GM12878 (cell line): Measurements from ENCODE around the gene KATNA1. TPM values are rescaled to one million over a fixed set of nuclear protein-coding genes. Genes with fewer than 3 reads are reported as not detected.

Source experiments
- ATAC-seq: fragments of 200-7000 bp; cut with Tn5 transposase; 3 replicates; pipeline ENCODE4 v1.9.1; 2020; ENCODE audit warnings: mild to moderate bottlenecking, moderate library complexity
- BruUV-seq: library from RNA; stranded (reverse); fragments of 400-500 nt; replicated peaks from 2 replicates; lab custom pipeline; 2021; lab: Mats Ljungman, UMichigan
- CTCF ChIA-PET: fragments of 300-600 bp; sonication (Branson Sonifier 250); formaldehyde crosslinking; extraction: SDS; loops from one replicate; lab custom pipeline; 2021; ENCODE audit warnings: inconsistent platforms; lab: Yijun Ruan, JAX
- POLR2A ChIA-PET: fragments of 350-600 bp; formaldehyde crosslinking; extraction: SDS; loops from one replicate; lab custom pipeline; 2021; ENCODE audit warnings: inconsistent platforms; lab: Charles Lee
- RAD21 ChIA-PET: fragments of 300-600 bp; sonication (Branson Sonifier 250); formaldehyde crosslinking; loops from one replicate; lab custom pipeline; 2023; ENCODE audit warnings: antibody characterized with exemption; ENCODE audit not compliant: unreplicated experiment; lab: Charles Lee
- SMC1A ChIA-PET: fragments of 300-600 bp; sonication (Branson Sonifier 250); formaldehyde crosslinking; loops from one replicate; lab custom pipeline; 2023; ENCODE audit not compliant: unreplicated experiment, uncharacterized antibody; lab: Charles Lee
- DNase-seq: peaks from one replicate; pipeline ENCODE4 v3.0.0-alpha.2; 2011; ENCODE audit warnings: low read depth, low spot score
- FAIRE-seq: peaks from 3 replicates; lab custom pipeline; 2011; peaks lifted over from hg19 to GRCh38; lab: Jason Lieb, UNC
- H2AFZ ChIP-seq: 2 replicates; pipeline ENCODE4 v1.6.0; 2011; ENCODE audit warnings: low read depth, low read length, control low read depth; ENCODE audit not compliant: control insufficient read depth
- H3K27ac ChIP-seq: 2 replicates; pipeline ENCODE4 v1.5.1; 2011; ENCODE audit warnings: control low read depth; ENCODE audit not compliant: control insufficient read depth, insufficient read depth
- H3K27me3 ChIP-seq, 2 experiments: replicated peaks in 1 of 2; 2 replicates each; pipeline versions ENCODE4 v1.6.0 to v1.6.1; 2011; ENCODE audit warnings: low read length in 1 of 2; ENCODE audit not compliant: control insufficient read depth in 2 of 2, insufficient read depth in 2 of 2
- H3K36me3 ChIP-seq, 2 experiments: 2 replicates each; pipeline ENCODE4 v1.5.1; 2011; ENCODE audit warnings: low read length in 1 of 2; ENCODE audit not compliant: control insufficient read depth in 2 of 2, insufficient read depth in 2 of 2
- H3K4me1 ChIP-seq: 2 replicates; pipeline ENCODE4 v1.6.1; 2011; ENCODE audit warnings: mild to moderate bottlenecking, low read length, moderate library complexity, mixed read lengths; ENCODE audit not compliant: control insufficient read depth, insufficient read depth
- H3K4me2 ChIP-seq: 2 replicates; pipeline ENCODE4 v1.6.0; 2011; ENCODE audit warnings: control low read depth; ENCODE audit not compliant: control insufficient read depth, insufficient read depth
- H3K4me3 ChIP-seq: fragments of 200-600 bp; sonication (generic); 2 replicates; pipeline ENCODE4 v1.5.1; 2016
- H3K79me2 ChIP-seq: 2 replicates; pipeline ENCODE4 v1.6.0; 2011; ENCODE audit warnings: low read length; ENCODE audit not compliant: control insufficient read depth, insufficient read depth
- H3K9ac ChIP-seq: 2 replicates; pipeline ENCODE4 v1.8.0; 2011; ENCODE audit warnings: low read length, control low read depth, mixed read lengths; ENCODE audit not compliant: control insufficient read depth, insufficient read depth
- H3K9me3 ChIP-seq: replicated peaks from 3 replicates; pipeline ENCODE4 v1.5.1; 2011; ENCODE audit warnings: mild to moderate bottlenecking, low read length; ENCODE audit not compliant: control insufficient read depth, insufficient read depth
- H4K20me1 ChIP-seq: 2 replicates; pipeline ENCODE4 v1.6.0; 2011; ENCODE audit not compliant: control insufficient read depth, insufficient read depth
- ASH2L ChIP-seq: fragments of 300-600, 200-600 bp; sonication (generic); IDR thresholded peaks from 2 replicates; pipeline ENCODE4 v1.6.1; 2017; ENCODE audit warnings: low read depth, mild to moderate bottlenecking, borderline replicate concordance
- HDGF ChIP-seq: fragments of 450-650 bp; IDR thresholded peaks from 2 replicates; pipeline ENCODE4 v1.6.1; 2016; ENCODE audit warnings: antibody characterized with exemption
- JUND ChIP-seq: IDR thresholded peaks from 2 replicates; pipeline ENCODE4 v1.6.1; 2012; ENCODE audit warnings: low read depth, mild to moderate bottlenecking, low read length, improper control_type of control experiment, moderate library complexity
- MEF2B ChIP-seq: fragments of 450-650 bp; IDR thresholded peaks from 2 replicates; pipeline ENCODE4 v1.6.1; 2018; ENCODE audit warnings: mild to moderate bottlenecking, moderate library complexity; ENCODE audit not compliant: partially characterized antibody, poor library complexity, severe bottlenecking
- MYB ChIP-seq: fragments of 150-350 bp; IDR thresholded peaks from 2 replicates; pipeline ENCODE4 v1.6.1; 2014; ENCODE audit warnings: mild to moderate bottlenecking, low read depth, low read length, borderline replicate concordance
- NR2C1 ChIP-seq: fragments of 450-650 bp; IDR thresholded peaks from 2 replicates; pipeline ENCODE4 v1.6.1; 2017; ENCODE audit warnings: antibody characterized with exemption, mild to moderate bottlenecking, moderate library complexity
- NR2F1 ChIP-seq: fragments of 450-650 bp; conservative IDR thresholded peaks from 2 replicates; pipeline ENCODE4 v1.6.1; 2017; ENCODE audit warnings: mild to moderate bottlenecking
- RFX5 ChIP-seq: IDR thresholded peaks from 2 replicates; pipeline ENCODE4 v1.6.1; 2011; ENCODE audit warnings: low read depth, low read length, improper control_type of control experiment
- RUNX3 ChIP-seq: IDR thresholded peaks from 2 replicates; pipeline ENCODE4 v1.6.1; 2012; ENCODE audit warnings: low read length, inconsistent platforms
- SPI1 ChIP-seq: IDR thresholded peaks from 2 replicates; pipeline ENCODE4 v1.6.1; 2011; ENCODE audit warnings: low read depth, mild to moderate bottlenecking, low read length, moderate library complexity, borderline replicate concordance; ENCODE audit not compliant: insufficient read depth
- TCF12 ChIP-seq: IDR thresholded peaks from 2 replicates; pipeline ENCODE4 v1.6.1; 2011; ENCODE audit warnings: low read depth, mild to moderate bottlenecking, low read length
- YBX1 ChIP-seq: fragments of 450-650 bp; IDR thresholded peaks from 2 replicates; pipeline ENCODE4 v1.6.1; 2016; ENCODE audit warnings: antibody characterized with exemption
- WGBS: methylation state at CpG from one replicate; pipeline ENCODE4 v1.1.6; 2016; ENCODE audit warnings: low lambda C conversion rate; ENCODE audit not compliant: insufficient replicate concordance, insufficient coverage; ENCODE audit errors: missing lambda C conversion rate; 5-methylcytosine and 5-hydroxymethylcytosine counted together
- in situ Hi-C: fragments of 300-500 bp; cut with MboI; formaldehyde crosslinking; loops from 9 replicates; pipeline ENCODE4 v1.14.3; 2018; ENCODE audit warnings: mixed read lengths
- intact Hi-C: fragments of 100-400 bp; cut with micrococcal nuclease; formaldehyde crosslinking; loops from one replicate; pipeline ENCODE4 v1.14.2; 2022; ENCODE audit not compliant: unreplicated experiment
- polyA plus RNA-seq, 11 experiments: library from polyadenylated mRNA; depleted of rRNA in 4 of 11; unstranded in 6 of 11; stranded (reverse) in 5 of 11; fragments of >200 nt; fragmentation: Nextera tagmentation in 4 of 11; fragmentation: Illumina TruSeq in 1 of 11; extraction: Ambion mirVana in 4 of 11; extraction: Trizol in 1 of 11; gene quantifications; 1 replicate in 1 of 11; 2 replicates in 10 of 11; pipeline versions ENCODE4 v1.2.1 to v1.2.3, GENCODE V29; 2011 to 2016; ENCODE audit warnings: inconsistent platforms in 2 of 11, missing spikeins in 2 of 11, low read depth in 1 of 11
- total RNA-seq, 4 experiments: library from RNA; depleted of rRNA in 3 of 4; stranded (reverse); fragments of >200 nt in 3 of 4; fragmentation: Illumina TruSeq in 1 of 4; extraction: Trizol in 1 of 4; gene quantifications; 2 replicates each; pipeline versions ENCODE4 v1.2.1 to v1.2.3, GENCODE V29; 2013 to 2021
- TF ChIP-seq, protein P1 (sequence below): IDR thresholded peaks from 2 replicates; pipeline ENCODE4 v1.6.1; 2012; ENCODE audit warnings: improper control_type of control experiment, low read depth, low read length; ENCODE audit not compliant: insufficient replicate concordance
- TF ChIP-seq, protein P2 (sequence below): fragments of 450-650 bp; IDR thresholded peaks from 2 replicates; pipeline ENCODE4 v1.6.1; 2016; ENCODE audit warnings: mild to moderate bottlenecking

The KATNA1 gene
- total and polyA plus RNA-seq, 10 of the 15 experiments (the other 5 are each of a cell fraction or from before 2014, with no cell fraction given) = 15.4 to 35.3 (median 25.1) TPM

DNA sequence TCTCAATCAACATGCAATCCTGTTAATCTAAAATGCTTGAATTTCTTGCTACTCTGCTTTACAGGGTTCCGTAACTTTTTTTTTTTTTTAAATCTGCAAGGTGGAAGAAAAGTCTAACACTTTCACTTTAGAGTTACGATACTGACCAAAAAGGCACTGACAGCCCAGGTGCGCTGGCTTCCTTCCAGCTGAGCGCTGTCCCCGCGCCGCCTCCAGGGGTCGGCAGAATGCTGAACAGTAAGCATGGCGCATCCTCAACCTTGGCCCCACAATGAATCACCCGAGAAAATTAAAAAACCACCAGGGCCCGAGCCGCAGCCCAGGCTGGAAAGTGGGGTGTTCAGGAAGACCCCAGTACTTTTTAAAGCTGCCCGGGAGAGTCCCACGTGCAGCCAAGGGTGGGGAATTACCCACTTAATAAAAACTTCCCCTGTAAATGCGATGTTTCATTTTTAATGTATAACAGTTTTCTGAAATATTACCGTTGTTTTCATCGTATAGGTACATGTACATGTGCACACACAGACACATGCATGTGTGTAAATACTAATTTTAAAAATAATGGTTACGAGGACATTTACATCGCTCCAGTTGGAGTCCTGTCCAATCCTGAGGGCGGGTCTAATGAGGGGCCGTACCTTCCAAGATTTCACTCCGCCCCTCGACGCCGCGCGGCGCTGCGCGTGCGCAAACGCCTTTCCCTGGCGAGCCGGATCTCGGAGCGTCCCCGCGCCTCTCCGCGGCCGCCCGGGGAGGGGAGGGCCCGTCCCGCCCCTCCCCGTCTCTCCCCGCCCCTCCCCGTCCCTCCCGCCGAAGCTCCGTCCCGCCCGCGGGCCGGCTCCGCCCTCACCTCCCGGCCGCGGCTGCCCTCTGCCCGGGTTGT, 82.7 kb downstream of the KATNA1 start, which contains the start of gene GINM1:
TSS of gene GINM1 (plus strand) at position 849 of the 883 bp plus-strand sequence. CDS start 40 bp downstream, outside the sequence.
- RAD21 ChIA-PET = interaction anchor here (0.6 to 2.2 kb wide), 8 partner anchors 13 to 152 kb away, joined by 3 to 8 read pairs (median 3); partner anchors contain the start of gene LATS1
- SMC1A ChIA-PET = interaction anchor here (1.0 to 1.4 kb wide), 6 partner anchors 10 to 95 kb away, joined by 3 to 4 read pairs (median 3); no protein-coding TSS in a partner anchor
- peak within 1 kb of the TSS; percentile 96 for H3K9ac ChIP-seq
- peaks cover 13% of the 10 kb centered on the region; the same call in 1 of the 2 replicates for H3K4me1 ChIP-seq
- POLR2A ChIA-PET = interaction anchor here (0.6 to 1.3 kb wide), 8 partner anchors 10 to 140 kb away, joined by 3 to 8 read pairs (median 4); no protein-coding TSS in a partner anchor
- H4K20me1 ChIP-seq = no peaks in the 10 kb centered on the region
- under 1% methylated on average over 36 of the region's 59 CpGs for WGBS
- FAIRE-seq (peak; percentile 66), DNase-seq (peak; percentile 90), ATAC-seq (peak; percentile 86)
- peak within 1 kb of the TSS; percentile 79 for H3K4me2 ChIP-seq
- H2AFZ ChIP-seq = peak within 1 kb of the TSS; percentile 86
- H3K36me3 ChIP-seq = no peaks in the 10 kb centered on the region
- intact Hi-C loops = loop anchor here (2.0 to 5.0 kb wide), 4 partner anchors 83 to 182 kb away; partner anchors contain the start of genes KATNA1, LATS1, NUP43 and PCMT1
- H3K27ac ChIP-seq = peak within 1 kb of the TSS; percentile 94
- CTCF ChIA-PET = interaction anchor here (0.6 to 2.1 kb wide), 4 partner anchors 16 to 1038 kb away, joined by 3 to 6 read pairs (median 4); no protein-coding TSS in a partner anchor
- no peaks in the 10 kb centered on the region for H3K9me3 ChIP-seq
- no TSS peak for BruUV-seq
- in situ Hi-C loops = no loop called here
- peaks cover 41% of the 10 kb centered on the region for H3K79me2 ChIP-seq
- H3K27me3 ChIP-seq = no peaks in the 10 kb centered on the region
- peak within 1 kb of the TSS; percentile 97 for H3K4me3 ChIP-seq
- TF ChIP-seq NR2F1 = peak; percentile 46
- TF ChIP-seq TCF12 = peak; percentile 97
- no peak for TF ChIP-seq MEF2B
- TF ChIP-seq SPI1 = no peak
- TF ChIP-seq RFX5 = no peak; the same call in 1 of the 2 replicates
- no peak for TF ChIP-seq MYB
- peak; percentile 72; the same call in 1 of the 2 replicates for TF ChIP-seq ASH2L
- TF ChIP-seq NR2C1 = no peak
- TF ChIP-seq YBX1 = no peak
- TF ChIP-seq HDGF = no peak
- TF ChIP-seq, protein P1, sequence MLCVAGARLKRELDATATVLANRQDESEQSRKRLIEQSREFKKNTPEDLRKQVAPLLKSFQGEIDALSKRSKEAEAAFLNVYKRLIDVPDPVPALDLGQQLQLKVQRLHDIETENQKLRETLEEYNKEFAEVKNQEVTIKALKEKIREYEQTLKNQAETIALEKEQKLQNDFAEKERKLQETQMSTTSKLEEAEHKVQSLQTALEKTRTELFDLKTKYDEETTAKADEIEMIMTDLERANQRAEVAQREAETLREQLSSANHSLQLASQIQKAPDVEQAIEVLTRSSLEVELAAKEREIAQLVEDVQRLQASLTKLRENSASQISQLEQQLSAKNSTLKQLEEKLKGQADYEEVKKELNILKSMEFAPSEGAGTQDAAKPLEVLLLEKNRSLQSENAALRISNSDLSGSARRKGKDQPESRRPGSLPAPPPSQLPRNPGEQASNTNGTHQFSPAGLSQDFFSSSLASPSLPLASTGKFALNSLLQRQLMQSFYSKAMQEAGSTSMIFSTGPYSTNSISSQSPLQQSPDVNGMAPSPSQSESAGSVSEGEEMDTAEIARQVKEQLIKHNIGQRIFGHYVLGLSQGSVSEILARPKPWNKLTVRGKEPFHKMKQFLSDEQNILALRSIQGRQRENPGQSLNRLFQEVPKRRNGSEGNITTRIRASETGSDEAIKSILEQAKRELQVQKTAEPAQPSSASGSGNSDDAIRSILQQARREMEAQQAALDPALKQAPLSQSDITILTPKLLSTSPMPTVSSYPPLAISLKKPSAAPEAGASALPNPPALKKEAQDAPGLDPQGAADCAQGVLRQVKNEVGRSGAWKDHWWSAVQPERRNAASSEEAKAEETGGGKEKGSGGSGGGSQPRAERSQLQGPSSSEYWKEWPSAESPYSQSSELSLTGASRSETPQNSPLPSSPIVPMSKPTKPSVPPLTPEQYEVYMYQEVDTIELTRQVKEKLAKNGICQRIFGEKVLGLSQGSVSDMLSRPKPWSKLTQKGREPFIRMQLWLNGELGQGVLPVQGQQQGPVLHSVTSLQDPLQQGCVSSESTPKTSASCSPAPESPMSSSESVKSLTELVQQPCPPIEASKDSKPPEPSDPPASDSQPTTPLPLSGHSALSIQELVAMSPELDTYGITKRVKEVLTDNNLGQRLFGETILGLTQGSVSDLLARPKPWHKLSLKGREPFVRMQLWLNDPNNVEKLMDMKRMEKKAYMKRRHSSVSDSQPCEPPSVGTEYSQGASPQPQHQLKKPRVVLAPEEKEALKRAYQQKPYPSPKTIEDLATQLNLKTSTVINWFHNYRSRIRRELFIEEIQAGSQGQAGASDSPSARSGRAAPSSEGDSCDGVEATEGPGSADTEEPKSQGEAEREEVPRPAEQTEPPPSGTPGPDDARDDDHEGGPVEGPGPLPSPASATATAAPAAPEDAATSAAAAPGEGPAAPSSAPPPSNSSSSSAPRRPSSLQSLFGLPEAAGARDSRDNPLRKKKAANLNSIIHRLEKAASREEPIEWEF = peak; percentile 66
- TF ChIP-seq JUND = 0 out of 2 replicates have a peak, but pooled peaks have one; percentile 32
- TF ChIP-seq, protein P2, sequence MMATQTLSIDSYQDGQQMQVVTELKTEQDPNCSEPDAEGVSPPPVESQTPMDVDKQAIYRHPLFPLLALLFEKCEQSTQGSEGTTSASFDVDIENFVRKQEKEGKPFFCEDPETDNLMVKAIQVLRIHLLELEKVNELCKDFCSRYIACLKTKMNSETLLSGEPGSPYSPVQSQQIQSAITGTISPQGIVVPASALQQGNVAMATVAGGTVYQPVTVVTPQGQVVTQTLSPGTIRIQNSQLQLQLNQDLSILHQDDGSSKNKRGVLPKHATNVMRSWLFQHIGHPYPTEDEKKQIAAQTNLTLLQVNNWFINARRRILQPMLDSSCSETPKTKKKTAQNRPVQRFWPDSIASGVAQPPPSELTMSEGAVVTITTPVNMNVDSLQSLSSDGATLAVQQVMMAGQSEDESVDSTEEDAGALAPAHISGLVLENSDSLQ = peak; percentile 64
- TF ChIP-seq RUNX3 = peak; percentile 61
